Kidney (tissue), 14 donors: Measurements from ENCODE around the gene PCDH12. TPM values are rescaled to one million over a fixed set of nuclear protein-coding genes. Genes with fewer than 3 reads are reported as not detected.

Experiments
- DNase-seq, 5 donors: peaks; one replicate each; pipeline ENCODE4 v3.0.0-alpha.2; 2013 to 2020
- FAIRE-seq: peaks from 2 replicates; lab custom pipeline; 2012; peaks lifted over from hg19 to GRCh38; lab: Jason Lieb, UNC
- H3K27ac ChIP-seq, 2 donors: one replicate each; pipeline ENCODE4 v1.7.0; 2013; ENCODE audit warnings: low read depth in 2 of 2, low read length in 2 of 2, inconsistent platforms in 1 of 2
- H3K27me3 ChIP-seq: one replicate; pipeline ENCODE4 v1.7.1; 2013; ENCODE audit warnings: low read length, inconsistent platforms; ENCODE audit not compliant: control insufficient read depth, insufficient read depth
- H3K36me3 ChIP-seq, 3 donors: one replicate each; pipeline versions ENCODE4 v1.7.0 to v1.7.1; 2013; ENCODE audit warnings: low read length in 3 of 3, control low read depth in 1 of 3, inconsistent platforms in 1 of 3; ENCODE audit not compliant: insufficient read depth in 3 of 3, control insufficient read depth in 2 of 3
- H3K4me1 ChIP-seq, 3 donors: one replicate each; pipeline versions ENCODE4 v1.7.0 to v1.7.1; 2013; ENCODE audit warnings: low read length in 3 of 3, inconsistent platforms in 1 of 3, low read depth in 1 of 3; ENCODE audit not compliant: control insufficient read depth in 2 of 3, insufficient read depth in 2 of 3
- H3K4me3 ChIP-seq, 3 donors: one replicate each; pipeline versions ENCODE4 v1.7.0 to v1.8.1; 2013; ENCODE audit warnings: low read length in 3 of 3, control low read depth in 1 of 3, inconsistent platforms in 1 of 3
- H3K9ac ChIP-seq, 3 donors: one replicate each; pipeline versions ENCODE4 v1.7.0 to v1.7.1; 2013; ENCODE audit warnings: low read length in 3 of 3, control low read depth in 1 of 3, inconsistent platforms in 1 of 3
- H3K9me3 ChIP-seq, 3 donors: one replicate each; pipeline versions ENCODE4 v1.7.0 to v1.7.1; 2013; ENCODE audit warnings: low read length in 3 of 3, control low read depth in 1 of 3, inconsistent platforms in 1 of 3; ENCODE audit not compliant: control insufficient read depth in 2 of 3, insufficient read depth in 1 of 3
- intact Hi-C: fragments of 100-400 bp; cut with DNase I; formaldehyde crosslinking; loops from one replicate; pipeline ENCODE4 v1.11.1; 2022
- polyA plus RNA-seq: library from polyadenylated mRNA; stranded (reverse); fragments of 350-450 nt; fragmentation: Illumina TruSeq; extraction: RNeasy Lipid Tissue Mini Kit (QIAGEN cat#74804); gene quantifications from one replicate; pipeline ENCODE4 v1.2.3, GENCODE V29; 2014; ENCODE audit warnings: low read depth, low replicate concordance; ENCODE audit not compliant: insufficient read depth
- total RNA-seq: library from RNA; stranded (reverse); fragmentation: NEBNext Ultra II Directional; extraction: Animal tissue kit (Norgen Biotek cat#: 25700); gene quantifications from one replicate; pipeline ENCODE4 v1.2.1, GENCODE V29; 2021
- TF ChIP-seq, protein P1 (sequence below): IDR thresholded peaks from 3 replicates; pipeline ENCODE4 v1.5.1; 2012; ENCODE audit warnings: mild to moderate bottlenecking, moderate library complexity, borderline replicate concordance; ENCODE audit not compliant: insufficient read depth; ENCODE audit errors: extremely low read depth
- donor health status: control.
- donor health status: control.
- donor health status: control.
- donor health status: control.
- donor health status: control.
- donor health status: DM: yes; HTN: yes; CAD: no.
- donor health status: Normal renal cell carcinoma (clear cell type).

Gene PCDH12
- total and polyA plus RNA-seq, 2 donors from 2014 or later: 7.4 to 14.1 TPM

DNA sequence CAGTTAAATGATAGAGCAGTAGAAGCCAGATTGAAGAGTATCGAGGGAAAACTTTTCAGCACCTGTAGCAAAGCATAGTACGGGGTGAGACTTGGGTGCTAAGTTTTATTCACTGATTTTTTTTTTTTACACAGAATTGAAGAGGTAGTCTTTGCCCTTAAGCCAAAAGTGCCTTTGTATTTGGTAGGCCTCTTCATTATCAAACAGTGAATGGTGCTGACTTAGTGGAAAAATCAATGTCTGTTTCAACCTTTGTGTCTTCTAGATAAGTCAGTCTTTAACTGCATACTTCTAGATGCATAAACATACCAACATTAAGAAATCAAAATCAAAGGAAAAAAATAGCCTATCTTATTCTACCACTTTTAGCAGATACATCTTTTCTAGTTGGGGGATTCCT, 24.6 kb upstream of the PCDH12 start:
- FAIRE-seq (no peak), DNase-seq (no peak)
- TF ChIP-seq, protein P1, sequence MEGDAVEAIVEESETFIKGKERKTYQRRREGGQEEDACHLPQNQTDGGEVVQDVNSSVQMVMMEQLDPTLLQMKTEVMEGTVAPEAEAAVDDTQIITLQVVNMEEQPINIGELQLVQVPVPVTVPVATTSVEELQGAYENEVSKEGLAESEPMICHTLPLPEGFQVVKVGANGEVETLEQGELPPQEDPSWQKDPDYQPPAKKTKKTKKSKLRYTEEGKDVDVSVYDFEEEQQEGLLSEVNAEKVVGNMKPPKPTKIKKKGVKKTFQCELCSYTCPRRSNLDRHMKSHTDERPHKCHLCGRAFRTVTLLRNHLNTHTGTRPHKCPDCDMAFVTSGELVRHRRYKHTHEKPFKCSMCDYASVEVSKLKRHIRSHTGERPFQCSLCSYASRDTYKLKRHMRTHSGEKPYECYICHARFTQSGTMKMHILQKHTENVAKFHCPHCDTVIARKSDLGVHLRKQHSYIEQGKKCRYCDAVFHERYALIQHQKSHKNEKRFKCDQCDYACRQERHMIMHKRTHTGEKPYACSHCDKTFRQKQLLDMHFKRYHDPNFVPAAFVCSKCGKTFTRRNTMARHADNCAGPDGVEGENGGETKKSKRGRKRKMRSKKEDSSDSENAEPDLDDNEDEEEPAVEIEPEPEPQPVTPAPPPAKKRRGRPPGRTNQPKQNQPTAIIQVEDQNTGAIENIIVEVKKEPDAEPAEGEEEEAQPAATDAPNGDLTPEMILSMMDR: no peak
- Histone ChIP-seq H3K27me3 (no peaks in the 10 kb centered on the region), H3K4me1 (peaks cover 0 to 6% (median 4%) of the 10 kb centered on the region in 3 donors), H3K27ac (no peak overlapping the region), H3K4me3 (no peak overlapping the region), H3K9me3 (no peaks in the 10 kb centered on the region), H3K36me3 (peaks cover 8 to 57% (median 42%) of the 10 kb centered on the region in 3 donors), H3K9ac (no peak overlapping the region)
- intact Hi-C loops: no loop called here

DNA sequence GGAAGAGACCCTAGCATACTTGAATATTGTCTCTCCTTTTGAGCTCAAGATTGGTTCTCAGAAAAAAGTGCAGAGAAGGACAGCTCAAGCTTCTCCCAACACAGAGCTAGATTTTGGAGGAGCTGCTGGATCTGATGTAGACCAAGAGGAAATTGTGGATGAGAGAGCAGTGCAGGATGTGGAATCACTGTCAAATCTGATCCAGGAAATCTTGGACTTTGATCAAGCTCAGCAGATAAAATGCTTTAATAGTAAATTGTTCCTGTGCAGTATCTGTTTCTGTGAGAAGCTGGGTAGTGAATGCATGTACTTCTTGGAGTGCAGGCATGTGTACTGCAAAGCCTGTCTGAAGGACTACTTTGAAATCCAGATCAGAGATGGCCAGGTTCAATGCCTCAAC, 20.4 kb upstream of the PCDH12 start:
- no peak overlapping the region for H3K9ac ChIP-seq
- FAIRE-seq: no peak
- no peak overlapping the region for H3K4me3 ChIP-seq
- no peaks in the 10 kb centered on the region for H3K9me3 ChIP-seq
- no peaks in the 10 kb centered on the region for H3K27me3 ChIP-seq
- no peak overlapping the region for H3K27ac ChIP-seq
- no peak for DNase-seq
- intact Hi-C loops: no loop called here
- peaks cover 0 to 6% (median 4%) of the 10 kb centered on the region in 3 donors for H3K4me1 ChIP-seq
- H3K36me3 ChIP-seq: peaks cover 5 to 61% (median 31%) of the 10 kb centered on the region in 3 donors
- TF ChIP-seq, protein P1: no peak

DNA sequence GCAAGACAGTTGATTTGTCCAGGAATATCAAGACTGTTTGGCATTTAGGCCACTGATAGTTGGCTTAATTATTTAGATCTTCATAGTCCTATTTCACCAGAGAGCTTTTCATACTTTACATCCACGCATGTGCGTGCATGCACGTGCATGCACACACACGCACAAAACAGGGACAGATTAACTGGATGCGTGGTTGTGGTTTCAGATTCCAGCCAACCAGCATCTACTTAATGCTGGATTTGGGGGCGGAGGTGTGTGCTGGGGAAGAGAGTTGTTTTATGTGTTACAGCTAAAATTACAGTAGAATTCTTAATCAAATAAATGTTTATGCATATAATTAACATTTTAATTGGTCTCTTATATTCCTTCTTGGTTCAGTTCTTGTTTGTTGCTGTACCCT, 18.2 kb upstream of the PCDH12 start:
- TF ChIP-seq, protein P1: no peak
- Histone ChIP-seq H3K36me3 (peaks cover 3 to 53% (median 26%) of the 10 kb centered on the region in 3 donors), H3K4me3 (no peak overlapping the region), H3K27me3 (no peaks in the 10 kb centered on the region), H3K9me3 (no peaks in the 10 kb centered on the region), H3K4me1 (peaks cover 0 to 6% (median 4%) of the 10 kb centered on the region in 3 donors), H3K9ac (no peak overlapping the region), H3K27ac (no peak overlapping the region)
- FAIRE-seq (no peak), DNase-seq (no peak)
- intact Hi-C loops: no loop called here
